Stomach smooth muscle (tissue), 2 donors: ENCODE measurements around the gene RALB.

Source experiments
- H3K27ac ChIP-seq: one replicate; pipeline ENCODE4 v1.7.0; 2013; ENCODE audit warnings: mild to moderate bottlenecking, low read length, inconsistent platforms
- H3K27me3 ChIP-seq, 2 donors: one replicate each; pipeline ENCODE4 v1.7.0; 2013; ENCODE audit warnings: low read length in 2 of 2; ENCODE audit not compliant: insufficient read depth in 2 of 2, control insufficient read depth in 1 of 2
- H3K36me3 ChIP-seq, 2 donors: one replicate each; pipeline ENCODE4 v1.7.0; 2013; ENCODE audit warnings: low read length in 2 of 2; ENCODE audit not compliant: control insufficient read depth in 2 of 2, insufficient read depth in 2 of 2
- H3K4me1 ChIP-seq: one replicate; pipeline ENCODE4 v1.7.0; 2013; ENCODE audit warnings: low read length; ENCODE audit not compliant: control insufficient read depth, insufficient read depth
- H3K4me3 ChIP-seq, 2 donors: one replicate each; pipeline ENCODE4 v1.7.0; 2013; ENCODE audit warnings: low read length in 2 of 2
- H3K9ac ChIP-seq, 2 donors: one replicate each; pipeline ENCODE4 v1.7.0; 2013; ENCODE audit warnings: low read length in 2 of 2, mild to moderate bottlenecking in 1 of 2
- H3K9me3 ChIP-seq, 2 donors: one replicate each; pipeline ENCODE4 v1.7.0; 2013; ENCODE audit warnings: low read length in 2 of 2; ENCODE audit not compliant: control insufficient read depth in 2 of 2
- donor health status: healthy.
- donor health status: Pancreatic carcinoma.

RALB gene

GRCh38 chr2:120235681-120236080, 17.0 kb upstream of the RALB start:
- Histone ChIP-seq H3K27ac (no peak overlapping the region), H3K27me3 (no peaks in the 10 kb centered on the region), H3K4me3 (no peak overlapping the region), H3K36me3 (no peaks in the 10 kb centered on the region), H3K9me3 (no peaks in the 10 kb centered on the region), H3K9ac (no peak overlapping the region), H3K4me1 (peaks cover 28% of the 10 kb centered on the region)

DNA sequence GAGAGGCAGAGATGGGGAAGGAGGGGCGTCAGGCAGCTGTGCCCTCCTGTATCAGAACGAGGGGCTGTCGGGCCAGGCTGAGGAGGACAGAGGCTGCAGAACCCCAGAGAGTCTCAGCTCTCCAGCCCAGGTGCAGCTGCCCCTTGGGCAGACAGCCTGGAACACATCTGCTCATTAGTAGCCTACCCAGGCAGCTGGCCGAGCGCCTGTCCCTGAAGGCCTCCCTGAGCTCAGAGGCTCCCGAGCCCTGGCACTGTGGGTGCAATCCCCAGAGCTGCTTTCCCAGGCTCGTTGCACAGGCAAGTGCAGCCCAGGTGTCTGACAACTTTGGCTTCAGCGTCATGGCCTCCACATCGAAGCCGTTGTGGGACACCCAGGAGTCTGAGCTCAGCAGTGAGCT, 16.3 kb upstream of the RALB start:
- no peaks in the 10 kb centered on the region for H3K27me3 ChIP-seq
- no peaks in the 10 kb centered on the region for H3K36me3 ChIP-seq
- H3K9me3 ChIP-seq = no peaks in the 10 kb centered on the region
- peaks cover 22% of the 10 kb centered on the region for H3K4me1 ChIP-seq
- no peak overlapping the region for H3K4me3 ChIP-seq
- H3K9ac ChIP-seq = no peak overlapping the region
- H3K27ac ChIP-seq = no peak overlapping the region

GRCh38 chr2:120236791-120237190, 15.9 kb upstream of the RALB start:
- Histone ChIP-seq H3K9ac (no peak overlapping the region), H3K4me3 (no peak overlapping the region), H3K36me3 (no peaks in the 10 kb centered on the region), H3K27ac (no peak overlapping the region), H3K27me3 (no peaks in the 10 kb centered on the region), H3K9me3 (no peaks in the 10 kb centered on the region), H3K4me1 (peaks cover 18% of the 10 kb centered on the region)

- Histone ChIP-seq H3K9me3 (no peaks in the 10 kb centered on the region), H3K9ac (no peak overlapping the region), H3K4me3 (no peak overlapping the region), H3K36me3 (no peaks in the 10 kb centered on the region), H3K27me3 (no peaks in the 10 kb centered on the region), H3K27ac (no peak overlapping the region), H3K4me1 (peaks cover 14% of the 10 kb centered on the region)
Observed at GRCh38 chr2:120237491-120237902, 15.2 kb upstream of the RALB start.

- no peak overlapping the region for H3K27ac ChIP-seq
- H3K9ac ChIP-seq = no peak overlapping the region
Observed at GRCh38 chr2:120238728-120239487, 13.7 kb upstream of the RALB start.

GRCh38 chr2:120239488-120240287, 13.0 kb upstream of the RALB start:
- Histone ChIP-seq H3K27me3 (no peaks in the 10 kb centered on the region), H3K4me1 (peaks cover 14% of the 10 kb centered on the region), H3K4me3 (peak overlapping the region in 1 of 2 donors; percentile 47), H3K27ac (no peak overlapping the region), H3K36me3 (no peaks in the 10 kb centered on the region), H3K9ac (peak overlapping the region in 1 of 2 donors; percentile 13), H3K9me3 (no peaks in the 10 kb centered on the region)

More at GRCh38 chr2:120238728-120239487, 13.7 kb upstream of the RALB start:
- Histone ChIP-seq H3K4me3 (no peak overlapping the region), H3K9me3 (no peaks in the 10 kb centered on the region), H3K27me3 (no peaks in the 10 kb centered on the region), H3K36me3 (no peaks in the 10 kb centered on the region), H3K4me1 (peaks cover 14% of the 10 kb centered on the region)

- H3K9me3 ChIP-seq = no peaks in the 10 kb centered on the region
- no peaks in the 10 kb centered on the region for H3K36me3 ChIP-seq
- H3K27me3 ChIP-seq = no peaks in the 10 kb centered on the region
- no peak overlapping the region for H3K27ac ChIP-seq
- H3K4me3 ChIP-seq = no peak overlapping the region
- H3K4me1 ChIP-seq = peaks cover 20% of the 10 kb centered on the region
- no peak overlapping the region for H3K9ac ChIP-seq
Observed at GRCh38 chr2:120240901-120241429, 11.7 kb upstream of the RALB start.

GRCh38 chr2:120241684-120242083, 11.0 kb upstream of the RALB start:
- Histone ChIP-seq H3K9ac (no peak overlapping the region), H3K27me3 (no peaks in the 10 kb centered on the region), H3K4me1 (peaks cover 20% of the 10 kb centered on the region), H3K36me3 (no peaks in the 10 kb centered on the region), H3K27ac (no peak overlapping the region), H3K9me3 (no peaks in the 10 kb centered on the region), H3K4me3 (no peak overlapping the region)

DNA sequence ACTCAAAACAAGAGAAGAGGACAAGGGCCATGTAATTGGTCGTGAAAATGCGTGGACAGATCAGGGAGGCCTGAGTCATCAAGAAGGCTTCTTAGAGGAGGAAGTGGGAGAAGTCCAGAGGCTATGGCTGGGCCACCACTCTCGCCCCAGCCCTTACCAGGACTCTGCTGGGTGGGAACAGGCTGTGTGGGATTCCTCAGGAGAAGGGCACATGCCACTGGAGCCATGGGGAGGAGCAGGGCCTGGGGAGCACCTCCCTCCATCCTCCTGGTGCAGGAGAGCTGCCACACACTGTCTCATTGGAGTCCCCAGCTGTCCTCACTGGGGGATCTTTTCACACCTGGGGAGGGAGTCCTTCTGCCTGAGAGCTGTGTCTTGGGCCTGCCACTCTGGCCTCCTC, 9.4 kb upstream of the RALB start:
- H3K4me1 ChIP-seq = peaks cover 20% of the 10 kb centered on the region
- H3K27ac ChIP-seq = no peak overlapping the region
- no peak overlapping the region for H3K4me3 ChIP-seq
- no peaks in the 10 kb centered on the region for H3K9me3 ChIP-seq
- no peaks in the 10 kb centered on the region for H3K36me3 ChIP-seq
- H3K9ac ChIP-seq = no peak overlapping the region
- H3K27me3 ChIP-seq = no peaks in the 10 kb centered on the region

GRCh38 chr2:120243875-120244553, 8.6 kb upstream of the RALB start:
- Histone ChIP-seq H3K36me3 (no peaks in the 10 kb centered on the region), H3K27me3 (no peaks in the 10 kb centered on the region), H3K4me3 (no peak overlapping the region), H3K27ac (no peak overlapping the region), H3K9ac (no peak overlapping the region), H3K4me1 (peaks cover 17% of the 10 kb centered on the region), H3K9me3 (no peaks in the 10 kb centered on the region)
